A673 (cell line): ENCODE measurements around the gene ZNF487. TPM values are rescaled to one million over a fixed set of nuclear protein-coding genes. Genes with fewer than 3 reads are reported as not detected.
A peak's percentile ranks its signal among the peaks of the same experiment; 100 is the strongest.
"Not testable (repeated sequence)": the region's sequence is repeated elsewhere in the genome, so short reads cannot be mapped to it uniquely, and the experiment has no call there.

ENCODE experiments used
- BruUV-seq: library from RNA; stranded (reverse); fragments of 400-500 nt; replicated peaks from 2 replicates; lab custom pipeline; 2021; lab: Mats Ljungman, UMichigan
- CTCF ChIA-PET: fragments of 300-600 bp; sonication (Branson Sonifier 250); formaldehyde crosslinking; loops from one replicate; lab custom pipeline; 2022; ENCODE audit warnings: antibody characterized with exemption; lab: Charles Lee
- POLR2A ChIA-PET: fragments of 300-600 bp; sonication (Branson Sonifier 250); formaldehyde crosslinking; loops from one replicate; lab custom pipeline; 2022; ENCODE audit warnings: antibody characterized with exemption; ENCODE audit not compliant: low non-redundant PET; lab: Charles Lee
- DNase-seq: peaks from one replicate; pipeline ENCODE4 v3.0.0-alpha.2; 2015; ENCODE audit warnings: low spot score
- H3K27ac ChIP-seq: fragments of 200-600 bp; sonication (generic); 2 replicates; pipeline ENCODE4 v1.5.1; 2016; ENCODE audit warnings: mixed run types, low read depth, mild to moderate bottlenecking, mixed read lengths, antibody characterized with exemption, low read length; ENCODE audit not compliant: poor library complexity, severe bottlenecking
- H3K27me3 ChIP-seq: fragments of 200-600 bp; sonication (generic); replicated peaks from 2 replicates; pipeline ENCODE4 v1.6.1; 2017; ENCODE audit warnings: mixed run types, low read depth, mild to moderate bottlenecking, mixed read lengths, antibody characterized with exemption, low read length; ENCODE audit not compliant: insufficient read depth, poor library complexity
- H3K36me3 ChIP-seq: fragments of 200-600 bp; sonication (generic); 2 replicates; pipeline ENCODE4 v1.6.1; 2016; ENCODE audit warnings: mixed run types, mild to moderate bottlenecking, mixed read lengths, antibody characterized with exemption, low read length; ENCODE audit not compliant: insufficient read depth, poor library complexity, severe bottlenecking
- H3K4me1 ChIP-seq: fragments of 200-600 bp; sonication (generic); 2 replicates; pipeline ENCODE4 v1.6.1; 2017; ENCODE audit warnings: mixed run types, mild to moderate bottlenecking, mixed read lengths, antibody characterized with exemption, low read length; ENCODE audit not compliant: insufficient read depth, poor library complexity, severe bottlenecking
- H3K4me3 ChIP-seq: fragments of 200-600 bp; sonication (generic); 2 replicates; pipeline ENCODE4 v1.5.1; 2016; ENCODE audit warnings: low read depth, mixed run types, mild to moderate bottlenecking, mixed read lengths, low read length; ENCODE audit not compliant: poor library complexity, severe bottlenecking
- H3K9me3 ChIP-seq: fragments of 200-600 bp; sonication (generic); 2 replicates; pipeline ENCODE4 v1.6.1; 2016; ENCODE audit warnings: mixed run types, low read depth, mild to moderate bottlenecking, mixed read lengths, antibody characterized with exemption, low read length; ENCODE audit not compliant: poor library complexity, severe bottlenecking
- EZH2 ChIP-seq: fragments of 200-600 bp; sonication (generic); IDR thresholded peaks from 2 replicates; pipeline ENCODE4 v1.6.1; 2017; ENCODE audit warnings: borderline replicate concordance, low read depth, mild to moderate bottlenecking, mixed read lengths, antibody characterized with exemption, low read length; ENCODE audit not compliant: poor library complexity, severe bottlenecking
- intact Hi-C: fragments of 100-400 bp; cut with micrococcal nuclease; formaldehyde crosslinking; loops from one replicate; pipeline ENCODE4 v1.10.0; 2022; ENCODE audit not compliant: unreplicated experiment
- total RNA-seq: library from RNA; stranded (reverse); gene quantifications from 2 replicates; pipeline ENCODE4 v1.2.3, GENCODE V29; 2021
- TF ChIP-seq, protein P1 (sequence below): fragments of 300-800, 200-600 bp; sonication (generic); conservative IDR thresholded peaks from 2 replicates; pipeline ENCODE4 v1.5.1; 2017; ENCODE audit warnings: low read depth, mild to moderate bottlenecking, antibody characterized with exemption, low read length, moderate library complexity, mixed read lengths

The ZNF487 gene
- total RNA-seq, 1 experiment from 2014 or later = 1.3 TPM

- intact Hi-C loops = loop anchor here (2.0 kb wide), 1 partner anchor 15 kb away; the partner anchor contains the start of gene ZNF487
- ChIA-PET CTCF (no interaction called here), POLR2A (no interaction called here)
- TF ChIP-seq, protein P1, sequence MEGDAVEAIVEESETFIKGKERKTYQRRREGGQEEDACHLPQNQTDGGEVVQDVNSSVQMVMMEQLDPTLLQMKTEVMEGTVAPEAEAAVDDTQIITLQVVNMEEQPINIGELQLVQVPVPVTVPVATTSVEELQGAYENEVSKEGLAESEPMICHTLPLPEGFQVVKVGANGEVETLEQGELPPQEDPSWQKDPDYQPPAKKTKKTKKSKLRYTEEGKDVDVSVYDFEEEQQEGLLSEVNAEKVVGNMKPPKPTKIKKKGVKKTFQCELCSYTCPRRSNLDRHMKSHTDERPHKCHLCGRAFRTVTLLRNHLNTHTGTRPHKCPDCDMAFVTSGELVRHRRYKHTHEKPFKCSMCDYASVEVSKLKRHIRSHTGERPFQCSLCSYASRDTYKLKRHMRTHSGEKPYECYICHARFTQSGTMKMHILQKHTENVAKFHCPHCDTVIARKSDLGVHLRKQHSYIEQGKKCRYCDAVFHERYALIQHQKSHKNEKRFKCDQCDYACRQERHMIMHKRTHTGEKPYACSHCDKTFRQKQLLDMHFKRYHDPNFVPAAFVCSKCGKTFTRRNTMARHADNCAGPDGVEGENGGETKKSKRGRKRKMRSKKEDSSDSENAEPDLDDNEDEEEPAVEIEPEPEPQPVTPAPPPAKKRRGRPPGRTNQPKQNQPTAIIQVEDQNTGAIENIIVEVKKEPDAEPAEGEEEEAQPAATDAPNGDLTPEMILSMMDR = no peak
- TF ChIP-seq EZH2 = no peak
- no peaks in the 10 kb centered on the region for H3K36me3 ChIP-seq
- no peaks in the 10 kb centered on the region for H3K9me3 ChIP-seq
- H3K4me3 ChIP-seq = no peak overlapping the region
- no peaks in the 10 kb centered on the region for H3K27me3 ChIP-seq
- no peak for DNase-seq
- peaks cover 13% of the 10 kb centered on the region for H3K4me1 ChIP-seq
- peak overlapping the region; percentile 91 for H3K27ac ChIP-seq
- no TSS peak for BruUV-seq
These were observed 15.4 kb upstream of the ZNF487 start for GRCh38 chr10:43421519-43421918.

- CTCF ChIA-PET, DNase-seq, BruUV-seq, POLR2A ChIA-PET, H3K9me3 ChIP-seq, H3K36me3 ChIP-seq, H3K4me3 ChIP-seq, H3K27me3 ChIP-seq, H3K27ac ChIP-seq: not testable (repeated sequence)
- H3K4me1 ChIP-seq = peaks cover 13% of the 10 kb centered on the region
- intact Hi-C loops = loop anchor here (2.0 kb wide), 1 partner anchor 15 kb away; the partner anchor contains the start of gene ZNF487
These were observed 15.0 kb upstream of the ZNF487 start for GRCh38 chr10:43421944-43422343.

DNA sequence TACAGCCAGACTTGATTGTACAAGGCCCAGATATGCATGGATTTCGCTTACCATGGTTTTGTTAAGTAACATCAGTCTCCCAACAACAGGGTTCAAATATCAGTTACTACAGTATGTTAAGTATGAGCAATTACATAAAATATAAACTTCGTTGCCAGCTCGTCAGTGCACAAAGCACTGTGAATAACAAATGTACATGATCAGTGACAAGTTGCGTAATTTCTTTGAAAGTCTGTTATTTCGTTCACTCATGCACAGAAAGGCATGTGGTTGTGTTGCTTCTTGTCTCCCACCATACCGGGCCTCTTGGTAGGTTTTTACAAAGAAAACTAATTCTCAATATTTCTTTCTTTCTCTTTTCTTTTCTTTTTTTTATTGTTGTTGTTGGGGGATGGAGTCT lies 12.5 kb upstream of the ZNF487 start:
- intact Hi-C loops = no loop called here

GRCh38 chr10:43426476-43426875 lies 10.4 kb upstream of the ZNF487 start:
- H3K36me3 ChIP-seq, H3K27me3 ChIP-seq, H3K27ac ChIP-seq, CTCF ChIA-PET, H3K9me3 ChIP-seq, intact Hi-C loops, POLR2A ChIA-PET, H3K4me1 ChIP-seq, H3K4me3 ChIP-seq, BruUV-seq, DNase-seq: not testable (repeated sequence)

More for the DNA sequence above, 12.5 kb upstream of the ZNF487 start:
- Histone ChIP-seq H3K27ac (no peak overlapping the region), H3K9me3 (no peaks in the 10 kb centered on the region), H3K36me3 (no peaks in the 10 kb centered on the region), H3K4me3 (no peak overlapping the region), H3K27me3 (no peaks in the 10 kb centered on the region), H3K4me1 (peaks cover 13% of the 10 kb centered on the region)
- no peak for DNase-seq
- TF ChIP-seq, protein P1 = no peak
- no peak for TF ChIP-seq EZH2
- BruUV-seq = no TSS peak
- ChIA-PET CTCF (no interaction called here), POLR2A (no interaction called here)
